ENCODE measurements around the gene RPAP3. TPM values are rescaled to one million over a fixed set of nuclear protein-coding genes. Genes with fewer than 3 reads are reported as not detected.

The RPAP3 gene
- total RNA-seq, 2 donors from 2014 or later: 26.3 to 33.8 TPM

Other genes starting within 250 kb of the RPAP3 start
- gene ENDOU, start 19.5 kb upstream of the RPAP3 start, total RNA-seq: not detected
- gene RAPGEF3, start 52.9 kb upstream of the RPAP3 start, total RNA-seq: under 1 TPM; 0.19 to 0.25 TPM
- gene SLC48A1, start 67.2 kb upstream of the RPAP3 start, total RNA-seq: 1 to 10 TPM; 5.1 to 9.8 TPM
- 100 to 1,000 TPM; 127 to 176 TPM for gene HDAC7, start 113.9 kb upstream of the RPAP3 start, total RNA-seq
- 10 to 100 TPM; 12.0 to 23.0 TPM for gene VDR, start 199.0 kb upstream of the RPAP3 start, total RNA-seq

Data from natural killer cell treated with Interleukin-12 subunit alpha and Interleukin-12 subunit beta and Interleukin-15 and Interleukin-18, amount 100 ng/mL, for 72 hours (primary cell).